H9 (cell line): ENCODE data around the gene SPHK1. TPM values are rescaled to one million over a fixed set of nuclear protein-coding genes. Genes with fewer than 3 reads are reported as not detected.

Source experiments
- DNase-seq: peaks from one replicate; pipeline ENCODE4 v3.0.0-alpha.2; 2017
- H2AFZ ChIP-seq: one replicate; pipeline ENCODE4 v1.6.1; 2013; ENCODE audit warnings: mild to moderate bottlenecking, low read length, control low read depth, moderate library complexity
- H2AK5ac ChIP-seq: 2 replicates; pipeline ENCODE4 v1.6.1; 2013; ENCODE audit warnings: low read length, control low read depth, mixed read lengths; ENCODE audit not compliant: insufficient read length
- H2BK120ac ChIP-seq: one replicate; pipeline ENCODE4 v1.6.1; 2013; ENCODE audit warnings: low read depth, mild to moderate bottlenecking, low read length, control low read depth, inconsistent platforms; ENCODE audit not compliant: poor library complexity, severe bottlenecking
- H2BK12ac ChIP-seq: 2 replicates; pipeline ENCODE4 v1.6.1; 2013; ENCODE audit warnings: low read length, control low read depth, mixed read lengths, low read depth; ENCODE audit not compliant: insufficient read length
- H2BK15ac ChIP-seq: 2 replicates; pipeline ENCODE4 v1.6.1; 2013; ENCODE audit warnings: low read depth, low read length, control low read depth
- H2BK20ac ChIP-seq: one replicate; pipeline ENCODE4 v1.6.1; 2013; ENCODE audit warnings: low read depth, mild to moderate bottlenecking, low read length, control low read depth, inconsistent platforms; ENCODE audit not compliant: poor library complexity, severe bottlenecking
- H2BK5ac ChIP-seq: 2 replicates; pipeline ENCODE4 v1.6.1; 2013; ENCODE audit warnings: low read length, control low read depth, mixed read lengths; ENCODE audit not compliant: insufficient read length
- H3K14ac ChIP-seq: 2 replicates; pipeline ENCODE4 v1.6.1; 2013; ENCODE audit warnings: low read length, control low read depth; ENCODE audit not compliant: insufficient read depth
- H3K18ac ChIP-seq: 2 replicates; pipeline ENCODE4 v1.6.1; 2013; ENCODE audit warnings: low read depth, mild to moderate bottlenecking, mixed read lengths, low read length, control low read depth; ENCODE audit not compliant: insufficient read length
- H3K23ac ChIP-seq: 2 replicates; pipeline ENCODE4 v1.6.1; 2013; ENCODE audit warnings: low read length, control low read depth, mixed read lengths, low read depth; ENCODE audit not compliant: insufficient read length
- H3K23me2 ChIP-seq: 2 replicates; pipeline ENCODE4 v1.6.1; 2013; ENCODE audit warnings: low read depth, mild to moderate bottlenecking, mixed read lengths, low read length, control low read depth; ENCODE audit not compliant: insufficient read length, poor library complexity, severe bottlenecking
- H3K27ac ChIP-seq: 2 replicates; pipeline ENCODE4 v1.5.1; 2013; ENCODE audit warnings: low read length, control low read depth, mixed read lengths, low read depth; ENCODE audit not compliant: insufficient read length
- H3K27me3 ChIP-seq: 2 replicates; pipeline ENCODE4 v1.6.1; 2013; ENCODE audit warnings: low read length, control low read depth, inconsistent platforms; ENCODE audit not compliant: insufficient read depth
- H3K4ac ChIP-seq: 2 replicates; pipeline ENCODE4 v1.6.1; 2013; ENCODE audit warnings: low read depth, mild to moderate bottlenecking, control low read depth, inconsistent platforms, low read length, moderate library complexity
- H3K4me1 ChIP-seq: 2 replicates; pipeline ENCODE4 v1.6.1; 2013; ENCODE audit warnings: low read length, control low read depth, inconsistent platforms; ENCODE audit not compliant: insufficient read depth
- H3K4me2 ChIP-seq: 2 replicates; pipeline ENCODE4 v1.6.1; 2013; ENCODE audit warnings: low read length, control low read depth, mixed read lengths; ENCODE audit not compliant: insufficient read length, insufficient read depth
- H3K56ac ChIP-seq: 2 replicates; pipeline ENCODE4 v1.6.1; 2013; ENCODE audit warnings: low read depth, mild to moderate bottlenecking, mixed read lengths, low read length, control low read depth; ENCODE audit not compliant: insufficient read length
- H3K79me1 ChIP-seq: 2 replicates; pipeline ENCODE4 v1.6.1; 2013; ENCODE audit warnings: low read depth, mild to moderate bottlenecking, moderate library complexity, low read length, control low read depth, inconsistent platforms; ENCODE audit not compliant: insufficient read depth, poor library complexity, severe bottlenecking
- H3K79me2 ChIP-seq: 2 replicates; pipeline ENCODE4 v1.6.1; 2013; ENCODE audit warnings: low read length, control low read depth, inconsistent platforms; ENCODE audit not compliant: insufficient read depth
- H3K9ac ChIP-seq: 2 replicates; pipeline ENCODE4 v1.6.1; 2013; ENCODE audit warnings: low read length, control low read depth, mixed read lengths; ENCODE audit not compliant: insufficient read length; ENCODE audit errors: extremely low read depth
- H3K9me3 ChIP-seq: one replicate; pipeline ENCODE4 v1.6.1; 2013; ENCODE audit warnings: low read depth, low read length, inconsistent platforms; ENCODE audit not compliant: control insufficient read depth
- H3T11ph ChIP-seq: one replicate; pipeline ENCODE4 v1.6.1; 2013; ENCODE audit warnings: mild to moderate bottlenecking, low read length, control low read depth, inconsistent platforms
- H4K20me1 ChIP-seq: one replicate; pipeline ENCODE4 v1.6.1; 2013; ENCODE audit not compliant: control insufficient read depth, insufficient read length, insufficient read depth
- H4K5ac ChIP-seq: 2 replicates; pipeline ENCODE4 v1.6.1; 2013; ENCODE audit warnings: low read depth, mild to moderate bottlenecking, mixed read lengths, low read length, control low read depth; ENCODE audit not compliant: insufficient read length
- H4K8ac ChIP-seq: replicated peaks from 2 replicates; pipeline ENCODE4 v1.6.1; 2013; ENCODE audit warnings: low read length, control low read depth, mixed read lengths, low read depth; ENCODE audit not compliant: insufficient read length
- H4K91ac ChIP-seq: 2 replicates; pipeline ENCODE4 v1.6.1; 2013; ENCODE audit warnings: low read depth, mild to moderate bottlenecking, moderate library complexity, mixed read lengths, low read length, control low read depth; ENCODE audit not compliant: insufficient read length
- H3K27ac Mint-ChIP-seq, 3 experiments: 2 replicates in 2 of 3; 3 replicates in 1 of 3; pipeline ENCODE4 v1.8.0; 2020 to 2021; ENCODE audit warnings: mixed read lengths in 3 of 3, mild to moderate bottlenecking in 1 of 3, moderate library complexity in 1 of 3
- H3K27me3 Mint-ChIP-seq: 2 replicates; pipeline ENCODE4 v1.8.0; 2021; ENCODE audit warnings: low read depth, mild to moderate bottlenecking, moderate library complexity, mixed read lengths
- H3K36me3 Mint-ChIP-seq, 3 experiments: 2 replicates in 2 of 3; 3 replicates in 1 of 3; pipeline ENCODE4 v1.8.0; 2020 to 2021; ENCODE audit warnings: low read depth in 3 of 3, mixed read lengths in 3 of 3; ENCODE audit not compliant: insufficient read depth in 1 of 3
- H3K4me1 Mint-ChIP-seq, 2 experiments: 2 replicates each; pipeline ENCODE4 v1.8.0; 2020; ENCODE audit warnings: mixed read lengths in 2 of 2
- H3K4me3 Mint-ChIP-seq, 2 experiments: 2 replicates in 1 of 2; 3 replicates in 1 of 2; pipeline ENCODE4 v1.8.0; 2020 to 2021; ENCODE audit warnings: mild to moderate bottlenecking in 2 of 2, mixed read lengths in 2 of 2, moderate library complexity in 1 of 2
- H3K9me3 Mint-ChIP-seq, 2 experiments: 2 replicates in 1 of 2; 3 replicates in 1 of 2; pipeline ENCODE4 v1.8.0; 2020; ENCODE audit warnings: mild to moderate bottlenecking in 2 of 2, mixed read lengths in 2 of 2, moderate library complexity in 1 of 2
- WGBS: extraction: QIAGEN DNeasy Blood & Tissue Kit; methylation state at CpG from one replicate; pipeline ENCODE4 v1.1.7; 2013; ENCODE audit warnings: missing lambda C conversion rate, low lambda C conversion rate, mixed read lengths; ENCODE audit not compliant: insufficient read length; ENCODE audit errors: extremely low coverage; 5-methylcytosine and 5-hydroxymethylcytosine counted together
- total RNA-seq: library from RNA; stranded (reverse); gene quantifications from 2 replicates; pipeline ENCODE4 v1.2.1, GENCODE V29; 2021
- TF ChIP-seq, protein P1 (sequence below): fragments of 200-600 bp; sonication (generic); conservative IDR thresholded peaks from 3 replicates; pipeline ENCODE4 v1.8.0; 2021; ENCODE audit warnings: antibody characterized with exemption, mild to moderate bottlenecking

The SPHK1 gene
- total RNA-seq, 1 experiment from 2014 or later: 1.4 TPM

- no peak overlapping the region for H3K9ac ChIP-seq
- no peak overlapping the region for H3K4me2 ChIP-seq
- no peak overlapping the region for H2AK5ac ChIP-seq
- no peak overlapping the region for H3K56ac ChIP-seq
- H4K8ac ChIP-seq: no peak overlapping the region
- H3K23me2 ChIP-seq: peaks cover 5% of the 10 kb centered on the region
- H3K27me3 ChIP-seq: no peaks in the 10 kb centered on the region
- peaks cover 10 to 29% (median 25%) of the 10 kb centered on the region in 3 experiments for H3K36me3 Mint-ChIP-seq
- H2BK120ac ChIP-seq: no peak overlapping the region
- H3K23ac ChIP-seq: no peak overlapping the region
- no peaks in the 10 kb centered on the region for H3K9me3 Mint-ChIP-seq
- no peaks in the 10 kb centered on the region for H3K4me1 ChIP-seq
- H2BK15ac ChIP-seq: no peak overlapping the region
- H2BK5ac ChIP-seq: no peak overlapping the region
- H3K4ac ChIP-seq: no peak overlapping the region
- no peak overlapping the region for H2BK20ac ChIP-seq
- no peaks in the 10 kb centered on the region for H4K20me1 ChIP-seq
- H3K18ac ChIP-seq: no peak overlapping the region
- no peak overlapping the region for H3K27ac Mint-ChIP-seq
- no peaks in the 10 kb centered on the region for H3K79me1 ChIP-seq
- no CpG with 5 or more reads among the region's 5 CpGs for WGBS
- DNase-seq: no peak
- TF ChIP-seq, protein P1, sequence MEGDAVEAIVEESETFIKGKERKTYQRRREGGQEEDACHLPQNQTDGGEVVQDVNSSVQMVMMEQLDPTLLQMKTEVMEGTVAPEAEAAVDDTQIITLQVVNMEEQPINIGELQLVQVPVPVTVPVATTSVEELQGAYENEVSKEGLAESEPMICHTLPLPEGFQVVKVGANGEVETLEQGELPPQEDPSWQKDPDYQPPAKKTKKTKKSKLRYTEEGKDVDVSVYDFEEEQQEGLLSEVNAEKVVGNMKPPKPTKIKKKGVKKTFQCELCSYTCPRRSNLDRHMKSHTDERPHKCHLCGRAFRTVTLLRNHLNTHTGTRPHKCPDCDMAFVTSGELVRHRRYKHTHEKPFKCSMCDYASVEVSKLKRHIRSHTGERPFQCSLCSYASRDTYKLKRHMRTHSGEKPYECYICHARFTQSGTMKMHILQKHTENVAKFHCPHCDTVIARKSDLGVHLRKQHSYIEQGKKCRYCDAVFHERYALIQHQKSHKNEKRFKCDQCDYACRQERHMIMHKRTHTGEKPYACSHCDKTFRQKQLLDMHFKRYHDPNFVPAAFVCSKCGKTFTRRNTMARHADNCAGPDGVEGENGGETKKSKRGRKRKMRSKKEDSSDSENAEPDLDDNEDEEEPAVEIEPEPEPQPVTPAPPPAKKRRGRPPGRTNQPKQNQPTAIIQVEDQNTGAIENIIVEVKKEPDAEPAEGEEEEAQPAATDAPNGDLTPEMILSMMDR: no peak
- no peaks in the 10 kb centered on the region for H3K79me2 ChIP-seq
- H3K27ac ChIP-seq: no peak overlapping the region
- no peak overlapping the region for H2BK12ac ChIP-seq
- H3K9me3 ChIP-seq: no peaks in the 10 kb centered on the region
- peaks cover 1% of the 10 kb centered on the region for H3K27me3 Mint-ChIP-seq
- H3T11ph ChIP-seq: no peak overlapping the region
- no peak overlapping the region for H4K5ac ChIP-seq
- no peak overlapping the region for H4K91ac ChIP-seq
- H3K4me1 Mint-ChIP-seq: peaks cover 17 to 19% of the 10 kb centered on the region in 2 experiments
- H2AFZ ChIP-seq: no peak overlapping the region
- no peak overlapping the region for H3K14ac ChIP-seq
- no peak overlapping the region for H3K4me3 Mint-ChIP-seq
These were observed 33.9 kb upstream of the SPHK1 start for GRCh38 chr17:76350463-76350862.
